ENCODE measurements around the gene TCEA3.

TCEA3 gene

GRCh38 chr1:23402286-23403037, 22.1 kb downstream of the TCEA3 start:
- peak; percentile 33 to 85 for DNase-seq (ENCODE audit: low read depth in 1 of 2, low spot score in 1 of 2)
- TF ChIP-seq POLR2AphosphoS5 (IDR thresholded peaks at IDR 0.05; ENCODE audit: low read depth) (no peak), SPI1 (IDR thresholded peaks at IDR 0.05; ENCODE audit: borderline replicate concordance, low read depth) (peak; percentile 31; the same call in 1 of the 2 replicates), CTCF (IDR thresholded peaks at IDR 0.05; ENCODE audit: insufficient read depth, low read length) (no peak), REST (IDR thresholded peaks at IDR 0.05; ENCODE audit: insufficient replicate concordance, low read depth) (no peak), GABPA (IDR thresholded peaks at IDR 0.05; ENCODE audit: low read depth) (no peak)
- H3K27ac ChIP-seq (replicated peaks) = peak overlapping the region; percentile 11; the same call in 1 of the 2 replicates
- no peak overlapping the region for H3K4me3 ChIP-seq (replicated peaks; ENCODE audit: insufficient read depth, low read length)
- H3K27me3 ChIP-seq (ENCODE audit: insufficient read depth, poor library complexity, severe bottlenecking) = no peaks in the 10 kb centered on the region

DNA sequence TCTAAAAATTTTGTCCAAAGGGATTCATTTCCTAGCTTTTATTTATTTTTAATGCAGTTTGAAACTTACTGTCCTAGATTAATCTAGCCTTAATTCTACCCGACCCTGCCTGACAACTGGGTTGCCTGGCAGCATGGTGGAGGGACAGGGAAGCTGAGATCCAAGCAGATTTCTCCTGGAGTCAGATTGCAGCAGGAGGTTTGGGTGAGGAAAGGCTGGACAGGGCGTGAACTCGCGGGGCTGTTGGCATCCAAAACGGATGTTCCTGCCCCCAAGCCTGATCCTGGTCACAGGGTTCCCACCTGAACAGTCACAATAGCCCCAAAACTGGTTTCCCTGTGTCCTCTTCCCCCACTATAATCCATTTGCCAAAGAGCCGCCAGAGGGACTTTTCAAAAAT, 23.2 kb downstream of the TCEA3 start:
- TF ChIP-seq GABPA (IDR thresholded peaks at IDR 0.05; ENCODE audit: low read depth) (no peak), CTCF (IDR thresholded peaks at IDR 0.05; ENCODE audit: insufficient read depth, low read length) (no peak), SPI1 (IDR thresholded peaks at IDR 0.05; ENCODE audit: borderline replicate concordance, low read depth) (no peak), REST (IDR thresholded peaks at IDR 0.05; ENCODE audit: insufficient replicate concordance, low read depth) (no peak), POLR2AphosphoS5 (IDR thresholded peaks at IDR 0.05; ENCODE audit: low read depth) (no peak)
- Histone ChIP-seq H3K27me3 (ENCODE audit: insufficient read depth, poor library complexity, severe bottlenecking) (no peaks in the 10 kb centered on the region), H3K27ac (replicated peaks) (no peak overlapping the region), H3K4me3 (replicated peaks; ENCODE audit: insufficient read depth, low read length) (no peak overlapping the region)
- no peak for DNase-seq (ENCODE audit: low read depth in 1 of 2, low spot score in 1 of 2)

DNA sequence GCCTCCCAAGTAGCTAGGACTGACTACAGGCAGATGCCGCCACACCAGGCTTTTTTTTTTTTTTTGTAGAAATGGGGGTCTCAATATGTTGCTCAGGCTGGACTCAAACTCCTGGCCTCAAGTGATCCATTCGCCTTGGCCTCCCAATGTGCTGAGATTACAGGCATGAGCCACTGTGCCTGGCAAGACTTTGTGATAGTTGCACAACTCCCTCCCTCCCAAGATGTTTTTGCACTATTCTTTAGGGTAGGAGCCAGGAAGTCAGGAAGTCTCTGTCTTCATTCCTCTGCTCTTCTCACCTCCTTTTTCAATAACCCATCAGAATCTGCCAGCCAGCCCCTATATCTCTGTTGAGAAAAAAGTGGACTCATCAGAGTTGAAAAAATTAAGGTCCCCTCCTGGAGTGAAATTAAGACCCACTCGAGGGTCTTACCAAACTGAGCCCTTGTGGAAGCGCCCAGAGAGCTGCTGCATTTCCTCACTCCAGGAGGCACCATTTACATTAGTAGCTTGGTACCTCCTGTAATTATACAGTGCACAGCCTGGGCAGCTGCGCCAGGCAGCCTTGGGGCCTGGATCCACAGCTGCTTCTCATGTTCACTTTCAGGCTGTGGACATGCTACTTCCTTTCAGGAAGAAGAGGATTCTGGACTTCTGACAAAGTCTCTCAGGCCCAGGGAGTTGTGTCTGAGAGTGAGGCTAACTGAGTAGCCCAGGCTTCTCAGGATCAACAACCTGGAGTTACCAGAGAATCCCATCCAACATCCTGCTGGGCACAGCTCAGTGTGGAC, 24.0 kb downstream of the TCEA3 start:
- no peak overlapping the region for H3K27ac ChIP-seq (replicated peaks)
- DNase-seq (ENCODE audit: low read depth in 1 of 2, low spot score in 1 of 2) = no peak
- no peak overlapping the region for H3K4me3 ChIP-seq (replicated peaks; ENCODE audit: insufficient read depth, low read length)
- H3K27me3 ChIP-seq (ENCODE audit: insufficient read depth, poor library complexity, severe bottlenecking) = no peaks in the 10 kb centered on the region
- TF ChIP-seq CTCF (IDR thresholded peaks at IDR 0.05; ENCODE audit: insufficient read depth, low read length) (no peak), GABPA (IDR thresholded peaks at IDR 0.05; ENCODE audit: low read depth) (no peak), POLR2AphosphoS5 (IDR thresholded peaks at IDR 0.05; ENCODE audit: low read depth) (no peak), SPI1 (IDR thresholded peaks at IDR 0.05; ENCODE audit: borderline replicate concordance, low read depth) (no peak), REST (IDR thresholded peaks at IDR 0.05; ENCODE audit: insufficient replicate concordance, low read depth) (no peak)

Data from HL-60 (cell line).